Measurements from ENCODE around the gene NRARP.
A peak's percentile ranks its signal among the peaks of the same experiment; 100 is the strongest.

NRARP gene

DNA sequence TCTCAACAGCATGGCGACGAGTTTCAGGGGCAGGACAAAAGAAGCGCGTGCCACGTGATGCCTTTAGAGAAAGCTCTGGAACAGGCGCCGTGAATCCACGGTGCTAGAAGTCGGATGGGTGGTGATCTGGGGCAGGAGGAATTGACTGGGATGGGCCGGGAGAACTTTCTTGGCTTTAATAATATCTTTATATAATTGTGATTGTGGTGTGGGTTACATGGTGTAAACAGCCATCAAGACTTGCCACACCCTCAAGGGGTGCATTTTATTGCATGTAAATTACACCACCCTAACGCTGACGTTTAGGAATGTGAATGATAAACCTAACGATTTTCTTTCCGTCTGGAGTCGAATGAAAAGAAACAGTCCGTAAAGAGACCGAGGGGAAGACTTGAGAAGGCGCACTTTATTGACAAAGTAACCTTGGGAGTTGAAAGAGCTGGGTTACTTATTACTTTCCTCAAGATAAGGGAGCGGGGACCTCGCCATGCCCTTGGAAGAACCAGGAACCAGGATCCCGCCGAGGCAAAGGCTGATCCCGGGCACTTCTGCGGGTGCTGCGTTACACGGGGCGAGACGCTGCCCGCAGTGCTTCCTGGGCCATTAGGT is 8.5 kb downstream of the NRARP start:
- DNase-seq (ENCODE audit: insufficient read length, low spot score) = no peak
- FAIRE-seq = no peak
- TF ChIP-seq, protein P1, sequence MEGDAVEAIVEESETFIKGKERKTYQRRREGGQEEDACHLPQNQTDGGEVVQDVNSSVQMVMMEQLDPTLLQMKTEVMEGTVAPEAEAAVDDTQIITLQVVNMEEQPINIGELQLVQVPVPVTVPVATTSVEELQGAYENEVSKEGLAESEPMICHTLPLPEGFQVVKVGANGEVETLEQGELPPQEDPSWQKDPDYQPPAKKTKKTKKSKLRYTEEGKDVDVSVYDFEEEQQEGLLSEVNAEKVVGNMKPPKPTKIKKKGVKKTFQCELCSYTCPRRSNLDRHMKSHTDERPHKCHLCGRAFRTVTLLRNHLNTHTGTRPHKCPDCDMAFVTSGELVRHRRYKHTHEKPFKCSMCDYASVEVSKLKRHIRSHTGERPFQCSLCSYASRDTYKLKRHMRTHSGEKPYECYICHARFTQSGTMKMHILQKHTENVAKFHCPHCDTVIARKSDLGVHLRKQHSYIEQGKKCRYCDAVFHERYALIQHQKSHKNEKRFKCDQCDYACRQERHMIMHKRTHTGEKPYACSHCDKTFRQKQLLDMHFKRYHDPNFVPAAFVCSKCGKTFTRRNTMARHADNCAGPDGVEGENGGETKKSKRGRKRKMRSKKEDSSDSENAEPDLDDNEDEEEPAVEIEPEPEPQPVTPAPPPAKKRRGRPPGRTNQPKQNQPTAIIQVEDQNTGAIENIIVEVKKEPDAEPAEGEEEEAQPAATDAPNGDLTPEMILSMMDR (IDR thresholded peaks at IDR 0.05; ENCODE audit: insufficient read depth, missing control alignments) = no peak

DNA sequence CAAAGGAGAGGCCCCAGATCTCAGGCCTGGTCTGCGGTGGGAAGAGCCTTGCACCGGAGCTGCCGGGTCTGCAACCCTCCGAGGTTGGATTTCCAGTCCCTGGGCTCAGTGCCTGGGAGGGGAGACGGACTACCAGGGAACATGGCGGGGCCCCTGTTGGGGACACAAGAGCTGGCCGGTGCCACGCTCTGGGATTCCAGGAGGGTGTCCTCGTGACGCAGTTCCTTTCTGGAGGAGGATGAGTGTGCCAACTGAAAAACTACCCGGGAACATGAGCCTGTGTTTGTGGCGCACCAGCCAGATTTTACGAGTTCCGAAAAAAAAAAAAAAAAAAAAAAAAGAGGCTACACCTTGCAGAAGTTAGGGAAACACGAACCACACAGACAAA is 9.0 kb downstream of the NRARP start:
- TF ChIP-seq, protein P1 (IDR thresholded peaks at IDR 0.05; ENCODE audit: insufficient read depth, missing control alignments) = no peak
- no peak for DNase-seq (ENCODE audit: insufficient read length, low spot score)
- FAIRE-seq = no peak

DNA sequence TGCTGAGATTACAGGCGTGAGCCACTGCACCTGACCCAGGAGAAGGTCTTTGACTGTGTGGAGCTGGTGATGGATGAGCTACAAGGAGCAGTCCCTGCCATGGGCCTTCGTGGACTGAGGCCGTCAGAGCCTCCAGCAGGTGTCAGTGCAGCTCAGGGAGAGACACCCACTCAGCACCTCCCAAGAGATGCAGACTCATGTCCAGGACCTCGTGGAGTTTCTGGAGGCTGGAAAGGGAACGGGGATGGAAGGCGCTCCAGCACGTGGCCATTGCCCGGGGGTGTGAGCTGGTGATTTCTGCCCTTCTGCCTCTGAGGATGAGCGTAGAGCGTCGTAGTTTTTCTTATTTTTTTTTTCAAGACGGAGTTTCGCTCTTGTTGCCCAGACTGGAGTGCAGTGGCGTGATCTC is 15.1 kb downstream of the NRARP start:
- DNase-seq (ENCODE audit: insufficient read length, low spot score) = no peak
- TF ChIP-seq, protein P1 (IDR thresholded peaks at IDR 0.05; ENCODE audit: insufficient read depth, missing control alignments) = peak; percentile 59
- no peak for FAIRE-seq

DNA sequence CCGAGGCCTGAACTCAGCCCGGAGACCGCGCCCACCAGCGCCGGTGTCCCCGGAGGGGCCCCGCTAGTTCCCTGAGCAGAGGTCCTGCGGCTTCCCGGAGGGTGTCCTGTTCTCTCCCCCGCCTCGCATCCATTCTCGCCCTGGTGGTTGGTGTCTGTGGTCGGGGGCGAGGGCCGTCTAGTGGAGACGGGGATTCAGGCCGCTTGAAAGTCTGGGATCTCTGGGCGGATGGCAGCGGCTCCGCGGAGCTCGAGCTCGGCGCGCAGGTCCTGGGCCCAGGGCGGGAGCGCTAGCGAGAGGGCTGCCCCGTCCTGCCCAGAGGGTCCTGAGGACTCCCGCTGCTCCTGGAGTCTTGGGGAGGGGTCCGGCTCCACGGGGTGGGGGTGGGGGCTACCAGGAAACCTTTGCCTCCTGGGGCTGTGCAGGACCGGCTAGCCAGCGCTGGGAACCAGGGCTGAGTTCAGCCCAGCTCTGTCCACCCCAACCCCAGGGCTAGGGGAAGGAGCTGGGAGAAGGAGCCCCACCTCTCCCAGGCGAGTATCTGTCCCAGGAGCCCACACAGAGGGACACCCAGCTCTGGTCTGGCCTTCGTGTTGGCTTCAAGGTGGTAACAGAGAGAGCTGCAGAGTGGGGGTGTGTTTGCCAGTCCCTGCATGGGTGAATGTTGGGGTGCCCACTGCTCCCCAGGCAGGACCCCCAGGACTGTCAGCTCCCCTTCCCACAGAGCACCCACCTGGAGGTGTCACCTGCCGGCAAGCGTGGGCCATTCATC is 20.5 kb downstream of the NRARP start:
- FAIRE-seq (no peak), DNase-seq (ENCODE audit: insufficient read length, low spot score) (no peak)
- TF ChIP-seq, protein P1 (IDR thresholded peaks at IDR 0.05; ENCODE audit: insufficient read depth, missing control alignments) = no peak

DNA sequence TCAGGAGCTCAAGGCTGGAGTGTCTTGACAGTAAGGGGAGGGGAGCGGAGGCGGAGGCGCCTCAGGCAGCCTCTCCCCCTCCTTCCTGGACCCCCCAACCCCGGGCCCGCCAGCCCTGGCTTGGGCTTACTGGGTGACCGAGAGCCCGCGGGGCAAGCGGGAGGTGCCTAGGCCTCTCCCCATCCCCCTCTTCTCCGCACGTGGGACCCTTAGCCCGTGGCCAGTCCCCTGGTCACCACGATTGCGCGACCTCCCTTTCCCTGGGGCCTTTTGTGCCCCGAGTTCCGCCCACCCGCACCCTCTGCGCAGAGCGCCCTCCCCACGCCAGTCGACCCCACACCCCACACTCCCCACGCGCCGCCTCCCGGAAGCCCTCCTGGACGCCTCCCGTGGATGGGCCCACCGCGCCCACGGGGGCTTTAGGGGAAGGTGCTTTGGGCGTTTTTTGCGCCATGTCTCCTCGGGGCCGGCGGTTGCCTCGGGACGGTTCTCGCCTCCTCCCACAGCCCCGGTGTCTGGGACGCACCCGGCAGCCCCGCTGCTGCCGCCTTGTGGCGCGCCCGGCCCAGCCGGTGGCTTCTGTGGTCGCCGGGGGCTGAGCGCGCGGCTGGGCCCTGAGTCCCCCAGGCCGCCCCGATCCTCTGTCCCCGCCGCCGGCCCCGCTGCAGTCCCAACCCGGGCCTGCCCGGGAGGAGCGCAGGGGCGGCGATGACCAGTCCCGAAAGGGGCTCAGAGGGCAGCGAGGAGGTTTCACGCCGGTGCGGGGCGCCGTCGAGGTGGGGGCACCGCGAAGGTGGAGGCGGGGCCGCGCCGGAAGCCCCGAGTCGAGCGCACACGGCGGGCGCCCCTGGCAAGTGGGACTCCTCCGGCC is 21.4 kb downstream of the NRARP start:
- FAIRE-seq (no peak), DNase-seq (ENCODE audit: insufficient read length, low spot score) (no peak)
- TF ChIP-seq, protein P1 (IDR thresholded peaks at IDR 0.05; ENCODE audit: insufficient read depth, missing control alignments) = peak; percentile 29

DNA sequence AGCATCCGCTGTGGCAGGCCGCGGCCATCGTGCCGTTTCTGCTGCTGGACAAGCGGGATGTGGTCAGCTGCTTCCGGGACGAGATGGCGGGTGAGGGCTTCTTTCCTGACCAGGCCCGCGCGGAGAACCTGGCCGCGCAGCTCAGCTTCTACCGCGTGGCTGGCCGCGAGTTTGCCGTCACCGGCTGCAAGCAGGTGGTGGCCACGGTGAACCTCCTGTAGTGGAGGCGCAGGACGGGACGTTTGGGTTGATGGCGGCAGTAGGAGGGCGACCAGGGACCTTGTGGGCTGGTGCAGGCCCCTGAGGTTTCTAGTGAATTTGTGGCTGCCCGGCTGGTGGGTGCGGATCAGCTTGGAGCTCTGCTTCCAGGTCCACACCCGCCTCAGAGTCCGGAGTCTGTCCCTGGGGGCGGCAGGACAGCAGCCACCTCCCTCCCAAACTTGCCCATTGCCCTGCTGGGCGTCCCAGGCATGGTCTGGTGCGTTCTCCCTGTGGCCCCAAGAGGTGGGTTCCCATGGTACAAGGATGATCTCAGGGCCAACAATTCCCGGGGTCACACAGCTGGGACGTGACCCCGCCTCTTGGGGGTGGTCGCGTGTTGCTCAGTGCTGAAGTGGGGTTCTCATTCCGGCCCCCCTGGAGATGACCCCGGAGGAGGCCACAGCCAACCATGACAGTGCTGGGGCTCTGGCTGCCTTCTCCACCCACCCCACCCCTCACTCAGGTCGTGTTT is 22.2 kb downstream of the NRARP start:
- TF ChIP-seq, protein P1 (IDR thresholded peaks at IDR 0.05; ENCODE audit: insufficient read depth, missing control alignments) = no peak
- FAIRE-seq = no peak
- no peak for DNase-seq (ENCODE audit: insufficient read length, low spot score)

Data from D721Med (cell line).